ENCODE data around the gene GLRX. TPM values are rescaled to one million over a fixed set of nuclear protein-coding genes. Genes with fewer than 3 reads are reported as not detected.
A peak's percentile ranks its signal among the peaks of the same experiment; 100 is the strongest.

GLRX gene
- total RNA-seq, 1 donor from 2014 or later = 79.6 TPM

DNA sequence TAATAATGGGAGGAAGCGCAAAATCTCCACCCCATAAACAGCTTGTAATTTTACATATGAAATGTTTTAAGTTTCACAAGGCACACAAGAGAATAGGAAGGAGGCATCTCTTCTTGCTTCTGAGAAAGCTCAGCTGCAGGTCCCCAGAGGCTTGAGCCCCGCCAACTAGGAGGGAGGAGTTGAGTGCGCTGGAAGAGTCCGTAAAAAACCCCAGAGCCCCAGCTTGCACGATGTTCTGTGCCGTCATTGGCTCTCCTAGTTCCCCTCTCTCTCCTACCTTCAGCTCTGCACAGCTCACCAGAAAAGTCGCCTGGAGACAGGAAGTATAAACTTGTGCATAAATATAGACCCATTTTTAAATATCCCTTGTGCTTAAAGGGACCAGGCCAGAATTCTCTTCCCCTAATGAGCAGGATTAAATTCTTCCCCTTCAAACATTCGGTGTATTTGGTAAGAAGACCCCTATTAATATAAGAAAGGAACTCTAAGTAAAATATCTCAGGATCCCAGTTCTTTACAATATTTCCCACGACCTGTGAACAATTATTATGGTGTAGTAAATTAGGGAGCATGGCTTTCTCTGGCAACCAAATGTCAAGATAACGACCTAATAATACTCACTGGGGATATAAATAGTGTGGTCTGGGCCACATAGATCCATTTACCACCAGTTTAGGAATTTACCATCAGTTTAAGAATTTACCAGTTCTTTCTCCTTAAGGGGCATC lies 13.7 kb downstream of the GLRX start:
- Mint-ChIP-seq H3K4me3 (ENCODE audit: unreplicated experiment) (peak overlapping the region; percentile 38), H3K27me3 (ENCODE audit: unreplicated experiment) (no peaks in the 10 kb centered on the region), H3K9me3 (ENCODE audit: unreplicated experiment) (no peaks in the 10 kb centered on the region), H3K27ac (ENCODE audit: unreplicated experiment) (no peak overlapping the region), H3K4me1 (ENCODE audit: low read depth, unreplicated experiment) (peaks cover 14% of the 10 kb centered on the region), H3K36me3 (ENCODE audit: unreplicated experiment) (peaks cover 12% of the 10 kb centered on the region)
- TF ChIP-seq, protein P1, sequence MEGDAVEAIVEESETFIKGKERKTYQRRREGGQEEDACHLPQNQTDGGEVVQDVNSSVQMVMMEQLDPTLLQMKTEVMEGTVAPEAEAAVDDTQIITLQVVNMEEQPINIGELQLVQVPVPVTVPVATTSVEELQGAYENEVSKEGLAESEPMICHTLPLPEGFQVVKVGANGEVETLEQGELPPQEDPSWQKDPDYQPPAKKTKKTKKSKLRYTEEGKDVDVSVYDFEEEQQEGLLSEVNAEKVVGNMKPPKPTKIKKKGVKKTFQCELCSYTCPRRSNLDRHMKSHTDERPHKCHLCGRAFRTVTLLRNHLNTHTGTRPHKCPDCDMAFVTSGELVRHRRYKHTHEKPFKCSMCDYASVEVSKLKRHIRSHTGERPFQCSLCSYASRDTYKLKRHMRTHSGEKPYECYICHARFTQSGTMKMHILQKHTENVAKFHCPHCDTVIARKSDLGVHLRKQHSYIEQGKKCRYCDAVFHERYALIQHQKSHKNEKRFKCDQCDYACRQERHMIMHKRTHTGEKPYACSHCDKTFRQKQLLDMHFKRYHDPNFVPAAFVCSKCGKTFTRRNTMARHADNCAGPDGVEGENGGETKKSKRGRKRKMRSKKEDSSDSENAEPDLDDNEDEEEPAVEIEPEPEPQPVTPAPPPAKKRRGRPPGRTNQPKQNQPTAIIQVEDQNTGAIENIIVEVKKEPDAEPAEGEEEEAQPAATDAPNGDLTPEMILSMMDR (IDR thresholded peaks at IDR 0.05; ENCODE audit: partially characterized antibody, unreplicated experiment) = no peak
- DNase-seq = peak; percentile 52

DNA sequence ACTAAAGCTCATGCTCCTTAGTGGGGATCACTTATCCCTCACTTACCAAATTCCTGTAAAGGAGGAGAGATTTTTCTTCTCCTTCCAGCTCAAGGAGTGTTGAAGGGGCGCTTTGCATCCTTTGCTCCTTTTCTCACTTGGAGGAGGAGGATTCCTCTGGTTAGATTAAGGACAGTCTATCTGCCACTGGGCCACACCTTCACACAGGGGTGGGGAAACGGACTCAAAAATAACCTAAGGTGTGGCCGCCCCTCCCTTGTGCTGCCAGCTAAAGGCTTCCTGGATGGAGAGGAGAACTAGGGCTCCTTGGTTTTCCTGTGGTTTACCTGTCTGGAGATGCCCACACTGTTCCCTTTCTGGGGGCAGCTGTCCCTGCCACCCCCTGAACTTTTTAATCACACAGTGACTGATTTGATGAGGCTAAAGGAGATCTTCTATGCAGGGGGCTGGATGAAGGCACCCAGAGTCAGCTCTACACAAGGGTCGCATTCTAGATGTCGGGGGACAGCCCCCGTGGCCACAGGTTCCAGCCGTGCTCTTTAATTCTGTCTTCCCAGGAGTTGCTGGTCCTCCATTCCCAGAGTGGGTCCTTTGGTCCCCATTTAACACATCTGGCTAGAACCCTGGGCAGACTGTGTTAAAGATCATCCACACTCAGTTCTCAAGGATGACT lies 14.4 kb downstream of the GLRX start:
- Mint-ChIP-seq H3K4me3 (ENCODE audit: unreplicated experiment) (no peak overlapping the region), H3K4me1 (ENCODE audit: low read depth, unreplicated experiment) (peaks cover 14% of the 10 kb centered on the region), H3K36me3 (ENCODE audit: unreplicated experiment) (peaks cover 12% of the 10 kb centered on the region), H3K27ac (ENCODE audit: unreplicated experiment) (no peak overlapping the region), H3K9me3 (ENCODE audit: unreplicated experiment) (no peaks in the 10 kb centered on the region), H3K27me3 (ENCODE audit: unreplicated experiment) (no peaks in the 10 kb centered on the region)
- DNase-seq = no peak
- TF ChIP-seq, protein P1 (IDR thresholded peaks at IDR 0.05; ENCODE audit: partially characterized antibody, unreplicated experiment) = no peak

DNA sequence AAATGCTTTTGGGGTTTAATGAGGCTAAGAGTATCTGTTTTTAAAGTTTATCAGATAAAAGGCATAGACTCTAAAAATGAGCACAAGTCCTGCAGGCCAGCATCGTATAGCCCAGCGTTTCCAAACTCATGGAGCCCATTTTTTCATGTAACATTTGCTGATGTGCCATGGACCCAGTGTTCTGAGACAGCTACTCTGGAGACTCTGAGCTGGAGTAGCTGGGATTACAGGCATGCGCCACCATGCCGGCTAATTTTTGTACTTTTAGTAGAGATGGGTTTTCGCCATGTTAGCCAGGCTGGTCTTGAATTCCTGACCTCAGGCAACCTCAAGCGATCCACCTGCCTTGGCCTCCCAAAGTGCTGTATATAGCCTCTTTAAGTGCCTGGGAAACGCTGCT lies 15.8 kb downstream of the GLRX start:
- no peak for DNase-seq
- Mint-ChIP-seq H3K4me1 (ENCODE audit: low read depth, unreplicated experiment) (peaks cover 12% of the 10 kb centered on the region), H3K4me3 (ENCODE audit: unreplicated experiment) (no peak overlapping the region), H3K27ac (ENCODE audit: unreplicated experiment) (no peak overlapping the region), H3K36me3 (ENCODE audit: unreplicated experiment) (peaks cover 12% of the 10 kb centered on the region), H3K9me3 (ENCODE audit: unreplicated experiment) (no peaks in the 10 kb centered on the region), H3K27me3 (ENCODE audit: unreplicated experiment) (no peaks in the 10 kb centered on the region)
- TF ChIP-seq, protein P1 (IDR thresholded peaks at IDR 0.05; ENCODE audit: partially characterized antibody, unreplicated experiment) = no peak

DNA sequence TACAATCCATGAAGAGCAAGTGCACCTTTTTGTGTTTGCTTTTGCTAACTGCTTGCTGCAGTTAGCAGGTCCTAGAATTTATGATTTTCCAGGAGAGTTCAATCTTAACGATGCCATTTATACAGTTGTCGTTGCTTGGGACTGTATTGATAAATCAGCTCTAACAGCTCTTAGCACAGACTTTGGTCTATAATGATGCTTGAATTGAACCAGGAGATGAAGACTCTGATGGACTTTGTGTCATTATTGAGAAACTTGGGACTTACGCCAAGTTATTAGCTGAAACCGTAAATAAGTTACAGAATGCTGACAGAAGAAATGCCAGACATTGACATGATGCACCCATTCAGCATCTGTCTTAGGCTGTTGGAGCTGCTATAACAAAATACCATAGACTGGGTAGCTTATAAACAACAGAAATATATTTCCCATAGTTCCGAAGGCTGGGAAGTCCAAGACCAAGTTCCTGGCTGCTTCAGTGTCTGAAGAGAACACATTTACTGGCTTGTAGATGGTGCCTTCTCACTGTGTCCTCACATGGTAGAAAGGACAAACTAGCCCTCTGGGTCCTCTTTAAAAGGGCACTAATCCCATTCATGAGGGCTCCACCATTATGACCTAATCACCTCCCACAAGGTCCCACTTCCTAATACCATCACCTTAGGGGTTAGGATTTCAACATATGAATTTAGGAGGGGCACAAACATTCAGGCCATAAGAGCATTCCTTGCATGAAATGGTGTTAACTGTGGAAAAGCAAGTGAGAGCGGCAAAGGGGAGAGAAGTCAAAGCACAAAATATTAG lies 17.6 kb downstream of the GLRX start:
- Mint-ChIP-seq H3K27ac (ENCODE audit: unreplicated experiment) (no peak overlapping the region), H3K27me3 (ENCODE audit: unreplicated experiment) (no peaks in the 10 kb centered on the region), H3K9me3 (ENCODE audit: unreplicated experiment) (peaks cover 6% of the 10 kb centered on the region), H3K4me3 (ENCODE audit: unreplicated experiment) (no peak overlapping the region), H3K4me1 (ENCODE audit: low read depth, unreplicated experiment) (peaks cover 9% of the 10 kb centered on the region), H3K36me3 (ENCODE audit: unreplicated experiment) (peaks cover 17% of the 10 kb centered on the region)
- DNase-seq = no peak
- TF ChIP-seq, protein P1 (IDR thresholded peaks at IDR 0.05; ENCODE audit: partially characterized antibody, unreplicated experiment) = no peak

All from glutamatergic neuron (in vitro differentiated cells).